Stimulated activated CD4-positive, alpha-beta T cell treated with anti-CD3 and anti-CD28 coated beads, Interleukin-15, amount 100 ng/mL, for 1 hour (primary cell): Measurements from ENCODE around the gene KRTAP10-3.

Experiments used
- DNase-seq, 2 donors: peaks; one replicate each; pipeline ENCODE4 v3.0.0-alpha.2; 2020; ENCODE audit warnings: low read depth in 1 of 2, low spot score in 1 of 2

The KRTAP10-3 gene

DNA sequence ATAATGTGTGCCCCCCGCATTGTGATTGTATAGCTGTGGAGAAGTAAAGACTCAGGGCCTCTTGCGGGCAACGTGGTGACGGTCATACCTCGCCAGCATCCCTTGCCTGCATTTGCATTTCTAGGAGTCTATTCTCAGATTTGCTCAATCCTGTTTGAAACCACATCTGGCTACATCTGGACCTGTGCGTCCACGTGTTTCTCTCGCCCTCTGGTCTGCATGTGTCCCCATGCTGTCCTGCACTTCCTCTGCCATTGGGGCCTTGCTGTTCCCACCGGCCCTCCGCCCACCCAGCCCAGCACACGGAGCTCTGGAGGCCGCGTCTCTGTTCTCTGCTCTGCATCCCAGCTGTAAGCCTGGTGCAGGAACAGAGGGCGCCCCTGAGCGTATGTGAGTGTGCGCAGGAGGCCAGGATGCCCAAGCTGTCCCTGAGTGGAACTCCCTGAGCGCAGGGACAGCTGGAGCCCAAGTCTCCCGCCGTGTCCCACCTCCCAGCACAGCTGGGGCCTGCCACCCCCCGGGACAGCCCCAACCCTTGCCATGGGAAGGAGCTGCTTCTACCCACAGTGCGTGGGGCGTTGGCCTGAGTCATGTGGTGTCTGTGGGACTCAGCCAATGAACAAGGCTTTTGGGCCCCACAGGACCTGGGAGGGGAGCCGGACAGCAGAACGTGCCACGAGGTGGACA lies 8.9 kb downstream of the KRTAP10-3 start:
- DNase-seq: no peak

DNA sequence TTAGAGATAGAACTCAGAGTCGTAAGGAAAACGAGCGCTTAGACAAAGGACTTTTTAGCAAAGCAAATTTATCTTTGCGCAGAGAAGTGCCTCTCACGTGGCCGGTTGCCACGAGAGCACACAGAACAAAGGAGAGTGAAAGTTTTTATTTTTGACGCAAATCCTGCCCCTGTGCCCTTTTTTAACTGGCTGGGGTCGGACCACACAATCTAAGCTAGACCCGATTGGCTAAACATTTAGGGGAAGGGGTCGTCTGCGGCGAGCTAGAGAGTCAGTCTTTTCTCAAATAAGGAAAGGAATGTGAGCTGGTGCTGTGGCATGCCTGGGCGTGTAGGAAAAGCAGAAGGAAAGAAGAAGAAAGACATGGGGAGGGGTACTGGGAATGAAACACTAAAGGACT lies 9.7 kb downstream of the KRTAP10-3 start:
- DNase-seq: no peak

DNA sequence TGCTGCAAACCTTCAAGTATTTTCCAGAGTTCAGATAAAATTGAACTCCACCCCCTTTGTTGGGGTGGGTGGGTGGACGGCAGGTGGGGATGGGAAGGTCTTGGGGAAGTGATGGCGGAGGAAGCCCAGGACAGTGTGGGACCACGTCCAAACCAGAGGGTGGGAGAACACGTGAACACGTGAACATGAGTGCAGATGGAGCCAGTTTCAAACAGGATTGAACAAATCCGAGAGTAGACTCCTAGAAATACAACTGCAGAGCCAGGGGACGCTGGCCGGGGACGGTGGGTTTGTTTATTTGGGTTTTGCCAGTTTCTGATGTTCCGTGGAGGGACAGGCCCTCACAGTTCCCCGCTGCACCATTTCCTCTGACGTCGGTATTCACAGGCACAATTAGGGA lies 10.2 kb downstream of the KRTAP10-3 start:
- no peak for DNase-seq

DNA sequence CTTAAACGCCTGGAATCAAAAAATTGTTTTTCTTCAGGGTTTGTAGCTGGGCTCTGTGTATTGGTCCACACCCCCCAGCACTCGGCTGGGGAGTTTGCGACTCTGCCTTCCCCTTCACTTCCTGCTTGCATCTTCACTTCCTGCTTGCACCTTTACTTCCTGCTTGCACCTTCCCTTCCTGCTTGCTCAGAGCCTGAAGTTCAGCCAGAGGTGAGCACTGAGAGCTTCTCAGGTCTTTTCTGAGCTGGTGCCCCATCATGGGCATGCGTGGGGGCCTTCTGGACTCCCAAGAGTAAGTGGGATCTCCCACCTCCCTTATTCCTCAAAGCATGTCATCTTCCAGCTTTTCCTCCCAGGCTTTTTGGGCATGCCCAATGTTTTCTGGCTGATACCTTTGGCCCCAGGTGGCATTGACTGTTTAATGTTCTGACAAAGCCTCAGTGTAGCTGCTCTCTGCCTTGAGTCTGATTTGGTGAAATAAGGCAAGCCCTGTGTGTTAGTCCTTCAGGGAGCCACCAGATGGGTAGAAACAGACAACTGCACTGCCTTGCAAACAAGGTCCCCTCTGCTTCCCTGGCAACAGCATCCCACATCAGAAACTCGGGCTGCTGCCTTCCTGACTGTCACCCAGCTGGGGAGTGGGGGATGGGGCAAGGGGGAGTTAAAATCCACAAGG lies 10.8 kb downstream of the KRTAP10-3 start:
- DNase-seq: no peak

DNA sequence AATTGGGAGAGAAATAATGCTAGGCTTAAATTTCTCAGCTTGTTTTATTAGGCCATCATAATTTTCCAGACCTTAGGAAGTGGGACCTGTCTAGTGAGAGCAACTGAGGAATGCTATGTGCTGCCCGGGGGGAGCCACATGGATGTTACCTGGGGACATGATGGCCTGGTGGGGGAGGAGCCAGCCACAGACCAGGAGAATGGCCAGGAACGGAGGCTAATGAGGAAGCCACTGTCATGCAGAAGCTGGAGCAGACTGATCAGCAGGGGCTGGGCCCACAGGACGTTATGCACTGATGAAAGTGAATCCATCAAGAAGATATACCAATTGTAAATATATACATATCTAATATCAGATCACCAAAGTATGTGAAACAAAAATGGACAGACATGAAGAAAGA lies 14.0 kb downstream of the KRTAP10-3 start:
- no peak for DNase-seq

DNA sequence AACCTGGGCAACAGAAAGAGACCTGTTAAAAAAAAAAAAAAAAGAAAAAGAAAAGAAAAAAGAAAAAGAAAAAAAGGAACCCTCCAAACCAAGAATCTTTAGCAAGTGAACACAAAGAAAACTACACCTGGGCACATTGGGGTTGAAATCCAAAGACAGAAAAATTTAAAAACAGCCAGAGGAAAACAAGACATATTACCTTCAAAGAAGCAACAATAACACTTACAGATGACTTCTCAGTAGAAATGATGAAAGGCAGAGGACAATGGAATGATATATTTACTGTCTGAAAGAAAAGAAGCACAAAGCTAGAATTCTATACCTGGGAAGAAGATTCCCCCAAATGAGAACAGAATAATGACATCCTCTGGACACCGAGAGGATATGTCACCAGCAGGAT lies 15.9 kb downstream of the KRTAP10-3 start:
- DNase-seq: no peak

DNA sequence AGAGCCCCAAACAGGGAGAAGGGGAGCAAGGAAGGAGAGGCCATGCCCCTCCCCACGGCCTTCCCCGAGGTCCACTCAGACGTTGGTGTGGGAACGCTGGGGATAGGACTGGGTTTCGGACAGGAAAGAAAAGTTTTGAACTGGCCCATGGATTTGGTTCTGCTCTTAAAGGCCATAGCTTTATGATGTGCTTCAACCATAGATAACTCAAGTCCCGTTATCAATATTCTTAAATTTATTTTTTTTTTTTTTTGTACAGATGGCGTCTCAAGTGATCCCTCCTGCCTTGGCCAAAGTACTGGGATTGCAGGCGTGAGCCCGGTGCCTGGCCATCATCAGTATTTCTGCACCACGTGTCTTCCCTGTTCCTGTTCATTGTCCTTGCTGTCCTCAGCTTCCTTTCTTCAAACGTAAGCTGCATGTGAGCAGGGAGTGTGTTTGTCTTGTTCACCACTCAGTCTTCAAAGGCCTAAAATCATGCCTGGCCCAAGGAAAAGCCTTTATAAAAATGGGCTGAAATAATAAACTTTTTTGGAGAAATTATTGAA lies 17.8 kb downstream of the KRTAP10-3 start:
- no peak for DNase-seq

DNA sequence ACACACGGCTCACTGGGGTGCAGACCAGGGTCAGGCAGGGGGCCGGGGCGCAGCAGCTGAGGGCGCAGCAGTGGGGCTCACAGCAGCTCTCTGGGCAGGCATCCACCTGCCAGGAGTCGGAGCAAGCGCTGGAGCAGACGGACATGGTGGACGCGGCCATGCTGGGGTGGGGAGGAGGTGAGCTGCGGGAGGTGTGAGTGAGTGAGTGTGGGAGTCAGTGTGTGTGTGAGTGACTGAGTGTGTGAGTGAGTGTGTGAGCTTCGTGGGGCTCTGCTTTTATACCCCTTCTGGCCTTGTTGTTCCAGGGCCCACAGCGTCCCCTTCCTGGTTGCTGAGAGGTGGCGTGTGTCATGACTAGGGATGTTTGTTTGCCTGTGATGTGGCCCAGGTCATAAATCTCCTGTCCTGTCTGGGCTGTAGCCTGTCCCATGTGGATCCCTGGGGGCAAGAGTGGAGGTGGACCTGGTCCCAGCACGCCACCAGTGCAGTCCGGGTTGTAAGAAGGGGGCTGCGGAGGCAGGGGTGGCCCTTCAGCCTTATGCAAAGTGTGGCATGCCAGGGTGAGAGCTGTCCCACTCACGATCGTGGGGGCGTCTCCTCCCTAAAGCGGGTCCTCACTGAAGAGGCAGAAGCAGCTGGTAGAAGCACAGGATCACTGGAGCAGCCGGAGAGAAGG lies 18.5 kb downstream of the KRTAP10-3 start, which contains the start of gene KRTAP10-1:
Gene KRTAP10-1, minus strand, starts transcription at position 205 of the 676 bp plus-strand sequence. Its CDS starts 45 bp downstream, at position 160.
- no peak for DNase-seq

DNA sequence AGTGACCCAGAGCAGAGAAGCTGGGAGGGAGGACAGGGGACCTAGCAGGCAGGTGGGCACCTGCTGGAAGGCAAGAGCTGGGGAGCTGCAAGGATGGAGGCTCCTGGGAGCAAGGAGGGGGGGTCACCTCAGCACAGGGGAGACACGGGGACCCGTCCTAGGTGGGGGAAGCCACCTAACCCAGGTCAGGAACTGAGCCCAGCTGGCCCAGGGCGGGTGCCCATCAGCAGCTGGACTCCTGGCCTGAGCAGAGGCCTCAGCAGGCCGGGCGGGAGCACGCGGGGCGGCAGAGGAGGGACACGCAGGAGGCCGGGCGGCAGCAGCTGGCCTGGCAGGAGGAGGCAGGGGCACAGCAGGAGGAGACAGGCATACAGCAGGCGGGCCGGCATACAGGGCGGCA lies 19.5 kb downstream of the KRTAP10-3 start:
- no peak for DNase-seq

DNA sequence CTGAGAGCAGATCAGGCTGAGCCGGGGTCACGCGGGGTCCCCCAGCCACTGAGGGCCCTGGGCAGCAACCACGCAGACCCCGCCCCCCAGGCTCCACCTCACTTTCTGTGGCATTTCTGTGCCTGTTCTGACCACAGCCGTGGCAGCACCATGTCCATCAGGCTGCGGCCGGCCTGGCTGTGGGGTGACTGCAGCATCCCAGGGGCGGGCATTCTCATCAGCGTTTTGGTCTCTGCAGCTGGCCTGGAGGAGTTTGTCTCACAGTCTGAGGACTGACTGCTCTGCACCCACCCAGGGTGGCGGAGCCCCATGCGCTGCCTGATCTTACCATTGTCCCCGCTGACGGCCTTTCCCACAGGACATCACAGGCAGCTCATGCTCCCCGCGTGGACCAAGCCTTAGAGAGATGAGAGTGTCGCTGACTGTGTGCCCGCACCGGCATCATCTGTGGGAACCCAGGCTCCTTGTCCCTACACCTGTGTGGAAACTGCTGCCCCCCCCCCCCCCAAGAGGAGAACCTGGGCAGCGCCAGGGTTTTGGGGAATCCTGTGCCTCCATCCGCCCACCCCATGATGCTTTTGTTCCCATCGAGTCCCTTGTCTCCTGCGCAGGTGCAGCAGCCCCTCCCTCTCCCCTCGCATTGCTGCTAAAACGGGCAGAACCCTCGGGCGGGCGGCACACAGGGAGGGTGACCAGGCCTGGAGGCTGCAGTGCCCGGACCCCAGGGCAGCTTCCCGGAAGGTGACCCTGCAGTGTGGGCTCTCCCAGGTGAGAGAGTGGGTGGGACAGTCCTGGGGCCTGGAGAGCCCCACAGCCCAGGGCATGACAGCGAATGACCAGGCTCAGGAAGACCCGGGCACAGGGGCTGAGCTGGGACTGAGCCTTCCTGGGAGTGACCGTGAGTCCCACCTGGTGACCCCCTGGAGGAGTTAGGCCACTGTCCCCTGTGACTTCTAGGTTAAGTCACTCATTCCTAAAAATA lies 20.4 kb downstream of the KRTAP10-3 start:
- no peak for DNase-seq

DNA sequence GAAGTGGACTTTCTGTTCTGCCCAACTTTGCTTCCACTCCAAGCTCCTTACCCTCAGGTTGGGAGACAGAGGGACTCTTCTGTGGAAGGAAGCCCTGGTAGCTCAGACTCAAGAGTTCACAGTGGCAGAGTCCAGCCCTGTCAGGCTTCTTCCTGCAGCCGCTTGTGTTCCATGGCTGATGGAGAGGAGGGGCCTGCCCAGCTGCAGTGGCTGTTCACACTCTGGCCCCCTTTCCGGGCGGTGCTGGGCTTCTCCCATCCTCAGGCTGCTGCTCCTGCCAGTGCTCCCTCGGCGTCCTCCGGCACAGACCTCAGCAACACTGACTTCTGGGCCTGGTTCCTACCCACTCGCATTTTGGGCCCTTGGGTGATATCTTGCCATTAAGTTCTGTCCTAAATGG lies 22.6 kb downstream of the KRTAP10-3 start:
- no peak for DNase-seq

DNA sequence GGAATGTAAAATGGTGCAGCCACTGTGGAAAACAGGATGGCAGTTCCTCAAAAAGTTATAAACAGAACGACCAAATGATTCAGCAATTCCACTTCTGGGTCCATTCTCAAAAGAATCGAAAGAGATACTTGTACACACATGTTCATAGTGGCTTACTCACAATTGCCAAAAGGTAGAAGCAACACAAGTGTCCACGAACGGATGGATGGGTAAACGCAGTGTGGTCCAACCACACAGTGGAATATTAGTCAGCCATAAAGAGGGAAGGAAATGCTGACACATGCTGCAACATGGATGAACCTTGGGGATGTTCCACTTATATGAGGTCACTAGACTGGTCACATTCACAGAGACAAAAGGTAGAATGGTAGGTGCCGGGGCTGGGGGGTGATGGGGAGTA lies 23.9 kb downstream of the KRTAP10-3 start:
- no peak for DNase-seq

DNA sequence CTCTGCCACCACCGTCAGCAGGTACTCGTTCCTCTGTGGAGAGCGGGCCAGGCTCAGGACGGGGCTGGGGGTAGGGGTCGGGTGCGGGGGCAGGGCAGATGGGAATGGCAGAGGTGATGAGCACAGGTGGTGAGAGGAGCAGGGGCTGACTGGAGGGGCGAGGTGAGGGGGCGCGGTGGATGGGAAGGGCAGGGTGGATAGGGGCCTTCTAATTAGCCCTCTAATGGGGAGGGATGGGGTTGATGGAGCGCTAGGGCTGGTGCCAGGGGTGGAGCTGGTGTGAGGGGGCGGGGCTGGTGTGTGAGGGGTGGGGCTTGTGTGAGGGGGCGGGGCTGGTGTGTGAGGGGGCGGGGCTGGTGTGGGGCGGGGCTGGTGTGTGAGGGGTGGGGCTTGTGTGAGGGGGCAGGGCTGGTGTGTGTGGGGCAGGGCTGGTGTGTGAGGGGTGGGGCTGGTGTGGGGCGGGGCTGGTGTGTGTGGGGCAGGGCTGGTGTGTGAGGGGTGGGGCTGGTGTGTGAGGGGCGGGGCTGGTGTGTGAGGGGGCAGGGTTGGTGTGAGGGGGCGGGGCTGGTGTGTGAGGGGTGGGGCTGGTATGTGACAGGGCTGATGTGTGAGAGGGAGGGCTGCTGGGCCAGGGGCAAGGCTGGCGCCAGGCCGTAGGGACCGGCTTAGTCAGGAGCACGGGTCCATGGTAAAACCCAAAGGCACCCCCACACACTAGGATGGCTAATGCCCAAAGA lies 24.5 kb downstream of the KRTAP10-3 start:
- DNase-seq: no peak

DNA sequence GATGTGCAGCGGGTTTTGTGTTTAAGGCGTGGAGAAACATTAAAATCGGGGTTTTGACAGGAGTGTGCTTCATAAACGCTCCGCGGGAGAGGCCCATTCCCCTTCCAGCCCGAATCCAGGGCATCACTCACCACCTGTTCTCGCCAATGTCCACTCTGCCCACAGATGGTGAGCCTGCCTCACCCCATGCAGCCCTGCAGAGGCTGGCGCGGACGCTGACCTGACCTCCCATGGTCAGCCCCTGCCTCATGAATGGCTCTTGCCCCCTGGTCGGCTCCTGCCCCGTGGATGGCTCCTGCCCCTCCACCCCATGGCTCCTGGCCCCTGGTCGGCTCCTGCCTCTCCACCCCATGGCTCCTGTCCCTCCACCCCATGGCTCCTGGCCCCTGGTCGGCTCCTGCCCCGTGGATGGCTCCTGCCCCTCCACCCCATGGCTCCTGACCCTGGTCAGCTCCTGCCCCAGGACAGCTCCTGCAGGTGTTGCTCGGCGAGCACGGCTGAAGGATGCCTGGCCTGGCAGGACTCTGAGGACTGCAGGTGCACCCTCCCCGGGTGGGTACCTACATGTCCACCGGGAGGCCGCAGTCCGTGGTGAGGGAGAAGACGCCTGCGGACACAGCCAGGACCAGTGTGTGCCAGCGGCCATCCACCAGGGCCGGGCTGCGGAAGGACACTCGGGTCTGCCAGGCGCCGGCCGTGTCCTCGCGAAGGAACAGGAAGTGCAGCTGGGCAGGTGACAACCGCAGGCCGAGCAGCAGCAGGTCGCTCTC lies 25.3 kb downstream of the KRTAP10-3 start:
- no peak for DNase-seq

DNA sequence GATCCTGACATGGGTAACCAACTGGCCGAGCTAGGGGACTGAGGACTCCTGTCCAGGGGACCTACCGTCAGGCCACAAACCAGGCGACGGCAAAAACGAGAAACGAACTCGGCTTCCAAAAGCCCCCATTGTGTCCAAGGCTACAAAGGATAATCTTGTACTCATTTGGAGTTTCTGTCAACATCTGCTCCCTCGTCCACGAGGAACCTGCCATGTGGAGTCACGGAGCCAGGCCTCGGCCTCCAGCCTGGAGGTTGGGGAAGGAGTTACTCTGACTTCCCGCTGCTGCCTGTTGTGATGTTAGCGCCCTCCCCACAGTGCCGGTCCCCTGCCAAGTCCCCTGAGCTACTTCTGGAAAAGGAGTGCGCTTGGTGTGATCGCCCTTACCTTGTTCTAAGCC lies 25.9 kb downstream of the KRTAP10-3 start:
- DNase-seq: no peak

DNA sequence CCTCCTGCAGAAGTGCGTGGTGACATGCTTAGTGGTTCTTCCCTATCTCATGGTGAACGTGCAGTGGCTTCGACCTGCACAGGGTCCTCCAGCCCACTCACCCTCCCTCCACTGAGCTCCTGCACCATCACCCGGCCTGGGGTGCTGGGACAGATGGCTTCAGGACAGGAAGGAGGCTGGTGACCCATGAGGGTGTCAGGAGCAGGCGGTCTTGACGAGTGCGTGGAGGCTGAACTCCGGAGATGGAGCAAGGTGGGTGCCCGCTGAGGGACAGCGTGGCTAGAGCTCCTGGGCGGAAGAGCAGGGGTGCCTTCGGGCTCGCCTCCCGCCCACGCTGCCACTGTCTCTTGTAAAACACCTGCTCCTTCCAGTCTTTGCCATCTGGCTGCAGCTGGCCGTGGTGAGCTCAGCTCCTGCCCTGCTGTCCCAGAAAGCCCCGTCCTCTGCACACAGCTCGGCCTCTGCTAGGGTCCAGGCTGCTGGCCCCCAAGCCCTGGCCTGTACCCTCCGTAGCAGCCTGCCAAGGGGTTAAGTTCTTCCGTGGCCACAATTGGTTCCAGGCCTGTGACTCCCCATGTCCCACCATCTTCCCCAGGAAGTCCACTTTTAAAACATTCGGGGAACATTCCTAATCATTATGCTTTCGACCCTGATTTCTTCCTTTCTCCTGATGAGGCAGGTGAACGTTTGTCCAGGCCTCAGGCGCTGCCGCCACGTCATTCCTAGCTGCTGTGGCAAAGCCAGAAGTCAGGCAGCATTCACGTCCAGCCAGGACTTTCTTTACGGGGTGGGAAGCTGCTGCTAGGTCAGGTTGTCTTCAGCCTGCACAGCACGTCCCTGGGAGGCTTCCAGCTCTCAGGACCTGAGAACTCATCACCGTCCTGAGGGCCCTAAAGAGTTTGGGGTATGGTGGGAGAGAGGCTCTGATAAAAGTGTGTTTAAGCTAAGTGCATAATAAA lies 26.7 kb downstream of the KRTAP10-3 start:
- DNase-seq: no peak

DNA sequence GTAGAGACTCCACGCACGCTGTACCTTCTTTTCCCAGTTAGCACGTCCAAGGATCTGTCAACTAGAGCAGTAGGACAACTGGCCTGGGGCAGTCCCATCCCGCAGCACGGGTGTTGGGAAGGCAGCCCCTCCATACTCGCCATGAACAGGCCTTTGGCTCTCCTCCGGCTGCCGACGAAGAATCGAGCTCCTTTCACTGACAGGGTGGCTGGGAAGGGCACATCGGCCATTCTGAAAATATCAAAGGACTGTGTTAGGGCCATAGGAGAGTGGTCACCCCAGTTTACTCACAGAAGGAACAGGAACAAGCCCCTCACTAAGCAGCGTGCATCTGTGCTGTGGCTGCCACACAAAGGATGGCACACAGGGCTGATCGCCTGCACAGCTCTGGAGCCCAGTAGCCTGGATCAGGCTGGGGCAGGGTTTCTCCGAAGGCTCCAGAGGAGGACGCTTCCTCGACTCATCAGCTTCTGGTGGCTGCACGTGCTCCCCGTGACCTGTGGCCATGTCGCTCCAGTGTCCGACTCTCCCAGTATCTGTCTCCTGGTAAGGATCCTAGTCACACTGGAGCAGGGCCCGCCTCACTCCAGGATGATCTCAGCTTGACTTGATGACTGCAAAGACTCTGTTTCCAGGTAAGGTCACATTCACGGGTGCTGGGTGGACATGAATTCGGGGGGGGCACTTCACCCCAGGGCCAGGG lies 27.5 kb downstream of the KRTAP10-3 start:
- no peak for DNase-seq
